Measurements from ENCODE around the gene SRF.
A peak's percentile ranks its signal among the peaks of the same experiment; 100 is the strongest.

The SRF gene

DNA sequence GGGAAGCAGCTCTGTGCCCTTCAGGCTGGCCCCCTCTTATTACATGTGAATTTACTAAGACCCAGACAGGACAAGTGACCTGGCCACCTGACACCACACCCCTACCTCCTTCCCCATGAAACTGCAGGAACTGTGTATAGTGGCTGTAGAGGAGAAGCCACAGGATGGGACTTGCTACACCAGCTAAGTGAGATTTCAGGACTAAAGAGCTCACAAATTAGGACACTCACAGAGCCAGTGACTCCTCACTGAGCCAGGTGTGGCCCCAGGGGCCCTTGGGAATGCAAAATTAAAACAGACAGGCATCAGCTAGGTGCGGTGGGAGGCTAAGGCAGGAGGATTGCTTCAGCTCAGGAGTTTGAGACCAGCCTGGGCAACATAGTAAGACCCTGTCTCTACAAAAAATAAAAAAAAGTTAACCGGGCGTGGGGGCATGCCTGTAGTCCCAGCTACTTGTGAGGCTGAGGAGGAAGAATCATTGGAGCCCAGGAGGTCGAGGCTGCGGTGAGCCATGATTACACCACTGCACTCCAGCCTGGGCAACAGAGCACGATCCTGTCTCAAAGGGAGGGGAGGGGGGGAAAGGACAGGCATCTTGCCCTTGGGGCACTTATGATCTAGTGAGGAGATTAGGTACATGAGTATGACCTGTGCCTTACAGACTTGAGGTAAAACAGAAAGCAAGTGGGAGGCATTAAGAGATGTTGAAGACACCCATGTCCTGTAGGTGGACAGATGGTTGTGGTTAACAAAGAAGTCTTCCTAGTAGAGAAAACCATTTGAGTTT, 23.2 kb upstream of the SRF start:
- DNase-seq, result no peak

DNA sequence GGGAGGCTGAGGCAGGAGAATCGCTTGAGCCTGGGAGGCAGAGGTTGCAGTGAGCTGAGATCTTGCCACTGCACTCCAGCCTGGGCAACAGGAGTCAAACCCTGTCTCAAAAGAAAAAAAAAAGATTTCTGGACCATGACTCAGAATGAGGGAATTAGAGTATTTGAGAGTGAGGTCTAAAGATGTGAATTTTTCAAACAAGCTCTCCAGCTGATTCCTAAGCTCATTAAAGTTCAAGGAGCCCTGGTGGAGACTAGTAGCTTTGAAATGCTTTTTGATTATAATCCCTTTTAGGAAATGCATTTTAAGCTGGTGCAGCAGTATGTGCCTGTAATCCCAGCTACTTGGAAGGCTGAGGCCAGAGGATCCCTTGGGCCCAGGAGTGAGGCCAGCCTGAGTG, 21.8 kb upstream of the SRF start:
- no peak for DNase-seq

DNA sequence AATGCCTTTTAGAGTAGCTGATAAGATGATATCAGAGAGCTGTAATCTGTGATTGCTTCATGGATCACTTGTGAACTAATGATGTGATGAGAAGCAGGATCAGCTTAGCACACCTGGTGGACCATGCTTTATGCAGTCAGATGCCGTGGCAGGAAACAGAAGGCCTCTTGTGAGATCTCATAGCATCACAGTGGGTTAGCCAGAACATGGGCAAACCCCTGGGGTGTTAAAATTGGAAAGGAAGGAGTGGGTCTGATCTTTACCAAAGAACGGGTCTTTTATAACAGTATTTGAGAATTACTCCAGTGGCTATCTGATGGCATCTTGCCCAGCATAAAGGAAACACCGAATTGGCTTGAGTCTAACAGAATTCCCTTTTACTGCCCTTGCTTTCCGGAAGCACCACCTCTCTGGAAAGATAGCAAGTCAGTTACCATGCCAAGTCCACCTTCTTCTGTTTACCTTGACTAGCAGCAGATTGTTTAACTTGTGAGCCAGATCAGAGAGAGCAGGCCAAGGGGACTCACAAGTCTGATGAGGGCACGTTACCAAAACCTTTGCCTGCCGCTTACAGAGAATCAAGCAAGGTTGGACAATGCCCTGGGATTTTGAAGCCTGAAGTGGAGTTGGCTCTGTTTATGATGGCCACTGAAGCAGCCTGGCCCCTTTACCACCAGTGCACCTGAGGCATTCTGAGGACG, 20.9 kb upstream of the SRF start:
- DNase-seq, result no peak

GRCh38 chr6:43159599-43159998, 11.5 kb upstream of the SRF start:
- DNase-seq, result no peak

DNA sequence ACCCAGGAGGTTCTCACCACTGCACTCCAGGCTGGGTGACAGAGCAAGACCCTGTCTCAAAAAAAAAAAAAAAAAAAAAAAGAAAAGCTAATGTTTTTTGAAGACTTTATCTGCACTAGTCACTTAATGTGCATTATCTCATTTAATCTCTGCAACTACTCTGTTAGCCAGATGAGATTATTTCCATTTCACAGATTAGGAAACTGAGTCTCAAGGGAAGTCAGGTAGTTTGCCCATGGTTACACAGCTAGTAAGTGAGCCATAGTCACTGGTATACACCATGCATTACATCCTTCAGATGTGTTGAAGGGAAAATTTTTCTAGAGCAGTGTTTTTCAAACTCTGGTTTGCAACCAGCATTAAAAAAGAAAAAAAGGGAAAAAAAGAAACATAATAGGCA, 7.2 kb upstream of the SRF start:
- no peak for DNase-seq

- DNase-seq, result no peak
These were observed 595 bp upstream of the SRF start for GRCh38 chr6:43170417-43170930.

DNA sequence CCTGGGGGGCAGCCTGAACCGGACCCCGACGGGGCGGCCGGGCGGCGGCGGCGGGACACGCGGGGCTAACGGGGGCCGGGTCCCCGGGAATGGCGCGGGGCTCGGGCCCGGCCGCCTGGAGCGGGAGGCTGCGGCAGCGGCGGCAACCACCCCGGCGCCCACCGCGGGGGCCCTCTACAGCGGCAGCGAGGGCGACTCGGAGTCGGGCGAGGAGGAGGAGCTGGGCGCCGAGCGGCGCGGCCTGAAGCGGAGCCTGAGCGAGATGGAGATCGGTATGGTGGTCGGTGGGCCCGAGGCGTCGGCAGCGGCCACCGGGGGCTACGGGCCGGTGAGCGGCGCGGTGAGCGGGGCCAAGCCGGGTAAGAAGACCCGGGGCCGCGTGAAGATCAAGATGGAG, 636 bp downstream of the SRF start:
- no peak for DNase-seq

DNA sequence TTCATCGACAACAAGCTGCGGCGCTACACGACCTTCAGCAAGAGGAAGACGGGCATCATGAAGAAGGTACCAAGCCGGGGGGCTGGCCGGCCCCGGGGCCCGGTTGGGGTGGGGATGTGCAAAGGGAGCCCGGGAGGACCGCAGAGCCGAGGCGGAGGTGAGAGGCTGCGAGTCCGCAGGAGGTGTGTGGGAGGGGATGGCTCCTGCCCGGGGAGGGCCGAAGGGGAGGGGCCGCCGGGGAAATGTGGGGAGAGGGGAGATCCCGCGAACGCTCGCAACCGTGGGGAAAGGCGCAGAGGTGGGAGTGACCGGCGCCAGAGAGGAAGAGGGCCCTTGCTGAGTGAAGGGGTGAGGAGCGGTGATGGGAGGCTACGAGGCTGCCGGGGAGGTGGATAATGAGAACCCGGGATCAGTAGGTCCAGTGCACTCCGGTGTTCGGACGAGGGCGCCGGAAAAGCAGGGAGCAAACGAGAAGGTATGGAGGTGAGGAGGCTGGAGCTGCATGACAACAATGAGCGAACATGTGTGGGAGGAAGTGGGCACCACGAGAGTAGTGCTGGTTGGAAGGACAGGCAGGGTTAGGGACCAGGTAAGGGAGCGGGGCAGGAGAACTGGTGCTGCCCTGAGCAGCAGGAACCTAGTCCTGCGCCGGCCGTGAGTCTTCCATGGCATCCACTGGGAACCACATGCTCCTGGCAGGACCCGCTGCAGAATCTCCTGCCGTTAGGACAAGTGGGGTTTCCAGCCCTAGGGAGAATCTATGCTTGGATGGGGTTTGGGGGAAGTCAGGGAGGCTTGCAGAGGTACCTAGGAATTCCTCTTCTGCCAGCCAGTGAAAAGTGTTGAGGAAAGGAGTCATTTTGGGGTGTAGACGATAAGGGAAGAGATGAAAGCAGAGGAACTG, 1.3 kb downstream of the SRF start:
- peak; percentile 46 for DNase-seq

GRCh38 chr6:43173591-43174262, 2.7 kb downstream of the SRF start:
- DNase-seq, result no peak

- peak; percentile 98 for DNase-seq
These were observed 3.4 kb downstream of the SRF start for GRCh38 chr6:43174263-43175112.

- no peak for DNase-seq
These were observed 4.8 kb downstream of the SRF start for GRCh38 chr6:43175676-43176422.

- no peak for DNase-seq
These were observed 5.3 kb downstream of the SRF start for GRCh38 chr6:43176423-43176786.

GRCh38 chr6:43178150-43178549, 7.1 kb downstream of the SRF start:
- DNase-seq, result no peak

DNA sequence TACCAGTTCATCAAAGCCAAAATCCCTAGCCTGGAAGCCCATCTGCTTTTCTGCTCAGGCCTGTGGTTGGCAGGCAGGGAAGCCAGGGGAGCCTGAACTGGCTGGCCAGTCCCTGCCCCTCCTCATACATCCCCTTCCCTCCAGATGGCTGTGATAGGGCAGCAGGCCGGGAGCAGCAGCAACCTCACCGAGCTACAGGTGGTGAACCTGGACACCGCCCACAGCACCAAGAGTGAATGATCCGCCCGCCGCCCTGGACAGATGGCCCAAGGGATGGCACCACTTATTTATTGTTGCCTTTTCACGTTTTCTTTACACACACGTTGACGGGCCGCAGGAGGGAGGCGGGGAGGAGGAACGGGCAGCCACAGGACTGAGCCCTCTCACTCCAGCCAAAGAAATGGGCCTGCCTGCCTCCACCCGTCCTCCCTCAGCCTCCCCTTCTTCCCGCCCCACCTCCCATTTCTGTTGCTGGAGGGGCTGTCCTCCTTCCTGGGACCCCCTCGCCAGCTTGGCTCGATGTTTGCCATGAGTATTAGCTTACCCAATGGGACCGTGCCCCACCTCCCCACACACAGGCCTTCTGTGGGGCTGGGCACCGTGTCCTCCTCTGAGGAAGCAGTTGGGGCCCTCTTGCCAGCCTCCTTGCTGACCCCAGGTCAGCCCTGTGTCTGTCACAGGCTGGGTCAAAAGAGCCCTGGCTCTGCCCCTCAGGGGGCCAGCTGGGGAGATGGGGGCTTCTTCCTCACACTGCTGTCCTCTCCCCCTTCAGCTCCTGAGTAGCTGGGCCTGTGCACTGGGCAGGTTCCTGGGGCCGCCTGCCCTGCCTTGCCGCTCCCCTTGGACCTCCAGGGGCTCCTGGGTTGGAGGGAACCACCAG, 8.1 kb downstream of the SRF start:
- no peak for DNase-seq

DNA sequence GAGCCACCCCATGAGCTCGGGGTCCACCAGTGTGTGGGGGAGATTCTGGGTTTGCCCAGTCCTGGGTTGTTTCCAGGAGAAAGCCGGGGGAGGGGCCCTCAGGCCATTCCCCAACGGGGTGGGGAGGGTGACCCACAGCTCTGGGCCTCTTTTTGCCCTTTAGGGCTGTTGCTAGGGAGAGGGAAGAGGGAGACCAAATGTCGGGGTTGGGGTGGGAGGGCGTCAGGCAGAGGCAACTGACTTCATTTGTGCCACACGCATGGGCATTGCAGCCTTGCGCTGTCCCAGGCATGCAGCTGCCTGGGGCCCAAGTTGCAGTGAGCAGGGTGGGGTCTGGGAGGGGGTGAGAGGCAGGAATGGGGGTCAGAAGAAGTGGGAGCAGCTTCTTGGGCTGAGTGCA, 9.0 kb downstream of the SRF start:
- DNase-seq, result no peak

- no peak for DNase-seq
These were observed 9.9 kb downstream of the SRF start for GRCh38 chr6:43180985-43181384.

DNA sequence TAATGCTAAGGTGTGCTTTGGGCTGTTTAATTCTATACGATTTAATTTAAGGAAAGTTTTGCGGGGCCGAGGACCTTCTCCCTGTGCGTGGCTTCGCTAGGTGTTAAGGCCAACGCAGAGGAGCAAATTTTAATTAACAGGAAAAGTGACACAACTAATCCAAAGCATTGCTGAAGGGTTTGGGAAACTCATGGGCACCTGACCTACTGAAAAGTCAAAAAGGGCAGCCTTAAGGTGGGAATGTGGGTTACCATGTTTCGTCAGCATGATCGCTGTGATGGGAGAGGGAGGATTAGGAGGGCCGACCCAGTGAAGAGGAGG, 10.5 kb downstream of the SRF start:
- DNase-seq, result no peak

- DNase-seq, result peak; percentile 80
These were observed 11.1 kb downstream of the SRF start, which contains the start of gene CUL9 for GRCh38 chr6:43181942-43182860. Gene CUL9 (plus strand): TSS chr6:43182196. CDS start chr6:43184311, 2,115 bp downstream.

GRCh38 chr6:43183441-43183840, 12.4 kb downstream of the SRF start:
- DNase-seq, result no peak

Data from CD4-positive, alpha-beta T cell treated with Interleukin-15 for 1 hour (primary cell).